Germinal center (tissue), 1 donor: ENCODE data around the gene TSHB.
"Not testable (repeated sequence)": the region's sequence is repeated elsewhere in the genome, so short reads cannot be mapped to it uniquely, and the experiment has no call there.

Source experiments
- DNase-seq: peaks from one replicate; pipeline ENCODE4 v3.0.0; 2012; ENCODE audit warnings: mixed read lengths, low spot score

TSHB gene

DNA sequence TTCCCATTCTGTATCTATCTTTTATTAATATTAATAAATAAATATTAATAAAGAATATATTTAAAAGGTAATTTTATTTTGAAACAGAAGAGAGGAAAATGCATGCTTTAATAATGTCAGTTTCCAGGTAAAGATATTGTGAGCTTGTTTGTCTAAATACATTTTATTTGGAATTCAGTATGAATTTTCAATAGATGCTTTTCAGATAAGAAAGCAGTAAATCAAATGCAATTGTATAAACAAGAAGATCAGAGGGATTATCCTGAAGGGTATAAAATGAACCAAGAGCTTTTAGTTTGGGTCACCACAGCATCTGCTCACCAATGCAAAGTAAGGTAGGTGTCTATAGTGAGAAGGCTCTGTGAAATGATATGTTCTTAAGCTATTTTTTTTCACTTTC, at the start of gene TSHB:
Gene TSHB, plus strand, starts transcription at position 301 of the 400 bp plus-strand sequence. CDS start 3,537 bp downstream, outside the sequence.
- DNase-seq, result no peak

- DNase-seq, result no peak
Measured at GRCh38 chr1:114982251-114982650, 47.4 kb upstream of the TSHB start.

GRCh38 chr1:114986286-114986685, 43.3 kb upstream of the TSHB start:
- DNase-seq, result no peak

- no peak for DNase-seq
Measured at GRCh38 chr1:114988095-114988494, 41.5 kb upstream of the TSHB start.

- DNase-seq, result no peak
Measured at GRCh38 chr1:114997510-114998289, 31.9 kb upstream of the TSHB start.

GRCh38 chr1:115006191-115006590, 23.4 kb upstream of the TSHB start:
- no peak for DNase-seq

- DNase-seq, result no peak
Measured at GRCh38 chr1:115012006-115012405, 17.6 kb upstream of the TSHB start.

DNA sequence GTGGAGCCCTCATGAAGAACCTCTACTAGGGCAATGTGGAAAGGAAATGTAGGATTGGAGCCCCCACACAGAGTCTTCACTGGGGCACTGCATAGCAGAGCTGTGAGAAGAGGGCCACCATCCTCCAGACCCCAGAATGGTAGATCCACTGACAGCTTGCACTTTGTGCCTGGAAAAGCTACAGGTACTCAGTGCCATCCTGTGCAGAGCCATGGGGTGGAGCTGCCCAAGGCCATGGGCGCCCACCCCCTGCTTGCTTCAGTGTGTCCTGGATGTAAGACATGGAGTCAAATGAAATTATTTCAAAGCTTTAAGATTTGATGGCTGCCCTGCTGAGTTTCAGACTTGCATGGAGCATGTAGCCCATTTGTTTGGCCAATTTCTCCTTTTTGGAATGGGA, 17.2 kb upstream of the TSHB start:
- DNase-seq, result no peak

DNA sequence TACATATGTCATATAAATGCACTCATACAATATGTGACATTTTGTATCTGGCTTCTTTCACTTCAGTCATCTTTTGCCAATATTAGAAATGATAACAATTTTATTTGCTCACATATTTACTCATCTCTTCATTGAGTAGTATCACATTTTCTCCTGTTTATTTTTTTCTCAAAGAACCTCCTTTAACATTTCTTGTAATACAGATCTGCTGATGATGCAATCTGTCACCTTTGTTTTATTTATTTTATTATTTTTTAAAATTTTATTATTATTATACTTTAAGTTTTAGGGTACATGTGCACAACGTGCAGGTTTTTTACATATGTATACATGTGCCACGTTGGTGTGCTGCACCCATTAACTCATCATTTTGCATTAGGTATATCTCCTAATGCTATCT, 15.8 kb upstream of the TSHB start:
- DNase-seq, result no peak

GRCh38 chr1:115019549-115019948, 10.1 kb upstream of the TSHB start:
- not testable (repeated sequence) for DNase-seq

- DNase-seq, result no peak
Measured at GRCh38 chr1:115021145-115021544, 8.5 kb upstream of the TSHB start.

DNA sequence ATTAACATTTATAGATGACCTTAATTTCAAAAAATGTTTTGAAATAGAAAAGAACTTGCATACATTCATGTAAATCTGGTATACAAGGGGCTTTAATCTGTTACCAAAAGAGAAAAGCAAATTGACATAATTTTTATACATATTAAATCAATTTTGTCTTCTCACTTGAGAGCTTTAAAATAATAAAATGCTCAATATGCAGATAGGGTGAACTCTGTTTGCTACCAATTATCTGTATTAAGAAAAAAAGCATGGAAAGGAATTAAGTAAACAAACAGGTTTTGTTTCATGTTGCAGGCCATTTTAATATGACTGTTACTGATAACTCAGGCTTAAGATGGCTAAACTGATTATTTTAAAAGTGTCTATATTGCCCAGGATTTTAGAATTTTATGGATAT, 6.0 kb upstream of the TSHB start:
- DNase-seq, result no peak

- no peak for DNase-seq
Measured at GRCh38 chr1:115031595-115031994, 2.0 kb downstream of the TSHB start.

DNA sequence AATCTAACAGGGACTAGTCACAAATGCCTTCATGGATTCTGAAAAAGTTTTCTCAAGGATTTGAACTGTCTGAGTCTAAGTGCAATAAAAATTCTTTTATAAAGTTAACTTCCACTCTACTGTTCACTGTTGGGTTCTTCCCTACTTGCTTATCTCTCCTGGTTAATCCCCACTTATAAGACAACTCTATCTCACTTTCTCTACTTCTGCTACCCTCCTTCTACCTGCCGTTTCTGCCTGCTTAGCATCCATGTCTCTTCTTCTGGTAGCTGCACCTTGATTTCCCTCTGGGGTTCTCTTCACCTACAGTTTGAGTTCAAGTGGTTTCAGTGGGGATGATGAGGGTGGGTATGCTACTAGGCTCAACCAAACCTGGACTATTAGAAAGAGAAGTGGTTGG, 6.0 kb downstream of the TSHB start:
- DNase-seq, result no peak

DNA sequence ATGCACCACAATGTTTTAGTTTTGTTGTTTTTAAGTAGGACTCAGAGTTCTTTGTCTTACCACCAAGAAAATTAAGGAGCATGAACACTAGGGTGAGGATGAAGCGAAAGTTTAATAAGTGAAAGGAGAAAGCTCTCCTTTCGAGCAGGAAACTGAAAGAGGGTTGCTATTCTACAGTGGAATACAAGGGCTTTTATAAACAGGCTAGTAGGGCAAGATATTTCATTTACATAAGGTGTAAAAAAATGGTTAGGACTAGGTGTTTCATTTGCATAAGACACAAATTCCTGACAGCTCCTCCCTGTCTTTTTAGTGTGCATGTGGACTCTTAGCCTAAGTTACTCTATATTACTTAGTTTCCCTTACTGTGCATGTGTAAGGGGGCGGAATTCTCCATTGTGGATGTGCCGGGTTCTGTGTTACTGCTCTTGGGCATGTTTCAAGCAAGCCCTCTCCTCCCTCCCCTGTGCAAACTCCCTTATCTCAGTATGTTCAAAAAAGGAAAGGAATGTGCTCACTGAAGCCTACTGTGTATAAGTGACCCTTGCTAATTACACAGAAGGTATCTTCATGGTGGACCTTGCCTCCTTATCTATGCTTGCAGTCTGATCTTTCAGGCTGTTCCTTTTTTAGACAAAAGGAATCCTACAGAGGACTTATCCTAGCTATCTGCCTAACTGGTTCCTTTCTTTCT, 7.3 kb downstream of the TSHB start:
- no peak for DNase-seq

DNA sequence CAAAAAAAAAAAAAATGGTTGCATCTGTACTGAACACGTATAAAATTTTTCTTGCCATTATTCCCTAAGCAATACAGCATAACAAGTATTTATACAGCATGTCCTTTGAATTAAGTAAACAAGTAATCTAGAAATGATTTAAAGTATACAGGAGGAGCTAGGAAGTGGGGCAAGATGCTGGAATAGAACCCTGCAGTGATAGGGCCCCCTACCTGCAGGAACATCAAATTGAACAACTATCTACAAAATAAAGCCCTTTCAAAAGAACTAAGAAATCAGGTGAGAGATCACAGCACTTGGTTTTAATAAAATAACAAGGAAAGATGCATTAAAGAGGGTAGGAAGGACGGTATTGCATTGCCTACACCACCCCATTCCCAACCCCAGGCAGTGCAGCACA, 10.9 kb downstream of the TSHB start:
- no peak for DNase-seq

GRCh38 chr1:115041654-115042053, 12.0 kb downstream of the TSHB start:
- DNase-seq, result no peak

- no peak for DNase-seq
Measured at GRCh38 chr1:115046751-115047150, 17.1 kb downstream of the TSHB start.

GRCh38 chr1:115051850-115052249, 22.2 kb downstream of the TSHB start:
- no peak for DNase-seq

DNA sequence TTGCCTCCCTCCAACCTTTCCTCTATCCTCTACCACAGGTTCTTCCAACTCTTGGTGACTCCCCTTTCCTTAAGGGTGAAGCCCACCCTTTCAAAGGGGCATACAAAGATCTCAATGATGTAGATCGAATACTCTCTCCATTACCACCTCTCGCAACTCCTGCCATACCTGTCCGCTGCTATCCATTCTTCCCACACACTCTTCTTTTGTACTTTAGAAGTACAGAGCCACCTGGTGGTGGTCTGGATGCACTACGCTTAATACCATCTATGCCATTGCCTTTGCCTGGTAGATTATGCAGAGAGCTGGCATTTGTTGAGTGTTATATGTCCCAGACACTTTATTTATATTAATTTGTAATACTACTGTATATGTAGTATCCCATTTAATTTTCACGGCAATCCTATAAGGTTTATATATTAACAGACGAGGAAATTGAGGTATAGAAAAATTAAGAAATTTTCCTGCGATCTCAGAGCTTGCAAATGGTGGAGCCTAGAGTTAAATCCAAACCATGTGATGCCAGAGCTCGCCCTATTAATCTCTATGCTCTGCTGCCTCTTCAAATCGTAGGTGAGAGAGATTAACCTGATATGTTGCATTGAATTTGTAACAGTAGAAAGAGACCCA, 22.9 kb downstream of the TSHB start:
- DNase-seq, result peak; percentile 57

- no peak for DNase-seq
Measured at GRCh38 chr1:115056395-115056798, 26.8 kb downstream of the TSHB start.

- DNase-seq, result no peak
Measured at GRCh38 chr1:115057661-115058254, 28.1 kb downstream of the TSHB start.

DNA sequence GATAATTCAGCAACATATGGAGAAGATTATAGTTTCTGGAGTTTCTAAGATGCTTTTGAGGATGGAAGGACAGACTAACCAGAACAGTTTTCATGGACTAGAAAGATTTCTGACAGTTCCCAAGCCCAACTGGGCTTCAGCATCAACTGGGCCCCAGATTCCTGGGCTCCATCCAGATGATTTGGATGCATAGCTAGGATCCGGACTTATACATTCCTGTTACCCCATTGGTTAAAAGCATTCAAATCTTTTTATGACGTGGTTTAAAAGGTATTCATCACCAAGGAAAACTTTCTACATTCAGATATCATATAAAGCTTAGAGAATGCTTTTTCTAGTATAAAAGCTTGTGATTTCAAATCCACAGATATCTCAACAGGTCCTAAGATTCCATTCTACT, 29.7 kb downstream of the TSHB start:
- DNase-seq, result no peak
